Prostate gland (tissue), 2 donors: Measurements from ENCODE around the gene NASP. TPM values are rescaled to one million over a fixed set of nuclear protein-coding genes. Genes with fewer than 3 reads are reported as not detected.

Experiments
- DNase-seq: peaks from one replicate; pipeline ENCODE4 v3.0.0-alpha.2; 2019; ENCODE audit warnings: low spot score
- H3K27ac ChIP-seq, 2 donors: fragments of 200-600 bp; sonication (generic); 2 replicates each; pipeline ENCODE4 v1.5.1; 2017 to 2019
- H3K27me3 ChIP-seq: fragments of 200-600 bp; sonication (generic); replicated peaks from 2 replicates; pipeline ENCODE4 v1.5.1; 2019; ENCODE audit not compliant: insufficient read depth
- H3K36me3 ChIP-seq, 2 donors: fragments of 200-600 bp; sonication (generic); 1 replicate in 1 of 2; 2 replicates in 1 of 2; pipeline versions ENCODE4 v1.5.1 to v1.8.1; 2017 to 2019
- H3K4me1 ChIP-seq: fragments of 200-600 bp; sonication (generic); replicated peaks from 2 replicates; pipeline ENCODE4 v1.5.1; 2019
- H3K4me3 ChIP-seq, 2 donors: fragments of 200-600 bp; sonication (generic); 2 replicates each; pipeline ENCODE4 v1.5.1; 2017 to 2019
- H3K9me3 ChIP-seq: fragments of 200-600 bp; sonication (generic); 2 replicates; pipeline ENCODE4 v1.5.1; 2017
- POLR2A ChIP-seq: fragments of 450-650 bp; IDR thresholded peaks from one replicate; pipeline ENCODE4 v1.6.1; 2016; ENCODE audit warnings: antibody characterized with exemption, mild to moderate bottlenecking
- POLR2AphosphoS5 ChIP-seq: sonication (generic); formaldehyde crosslinking; IDR thresholded peaks from one replicate; pipeline ENCODE4 v1.6.1; 2017; ENCODE audit warnings: antibody characterized with exemption
- WGBS: methylation state at CpG from one replicate; pipeline ENCODE4 v1.1.5; 2018; 5-methylcytosine and 5-hydroxymethylcytosine counted together
- intact Hi-C: fragments of 100-400 bp; cut with DNase I; formaldehyde crosslinking; loops from one replicate; pipeline ENCODE4 v1.14.2; 2022
- total RNA-seq, 2 donors: library from RNA; depleted of rRNA; stranded (reverse); fragments of >200 nt; gene quantifications; one replicate each; pipeline ENCODE4 v1.1.0, GENCODE V29; 2016
- TF ChIP-seq, protein P1 (sequence below), 4 experiments: fragments of 200-600 bp in 2 of 4; fragments of 450-650 bp in 2 of 4; sonication (generic) in 2 of 4; IDR thresholded peaks; 1 replicate in 3 of 4; 2 replicates in 1 of 4; pipeline ENCODE4 v1.5.1; 2016 to 2019; ENCODE audit warnings: antibody characterized with exemption in 4 of 4, mild to moderate bottlenecking in 2 of 4, moderate library complexity in 2 of 4

NASP gene
- total RNA-seq, 2 donors from 2014 or later: 66.5 to 115 TPM

DNA sequence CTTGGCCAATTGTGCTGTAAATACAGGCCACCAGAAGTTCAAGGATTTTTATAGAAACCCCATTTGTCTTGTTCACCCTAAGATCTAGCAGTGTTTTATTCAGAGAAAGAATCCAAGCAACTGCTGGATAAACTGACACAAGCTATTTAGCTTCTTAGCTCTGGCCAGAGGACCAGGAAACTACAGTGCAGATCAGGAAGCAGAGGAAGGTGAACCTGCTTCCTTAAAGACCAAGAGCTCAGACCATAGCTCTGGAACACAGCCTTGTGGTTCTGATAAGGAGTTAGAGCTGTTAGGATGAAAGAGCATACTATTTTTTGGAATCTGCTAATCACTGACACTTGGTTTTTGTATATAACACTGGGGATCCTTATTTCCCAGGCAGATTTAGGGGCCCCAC, 45.2 kb downstream of the NASP start:
- TF ChIP-seq POLR2AphosphoS5 (no peak), POLR2A (no peak)
- TF ChIP-seq, protein P1, sequence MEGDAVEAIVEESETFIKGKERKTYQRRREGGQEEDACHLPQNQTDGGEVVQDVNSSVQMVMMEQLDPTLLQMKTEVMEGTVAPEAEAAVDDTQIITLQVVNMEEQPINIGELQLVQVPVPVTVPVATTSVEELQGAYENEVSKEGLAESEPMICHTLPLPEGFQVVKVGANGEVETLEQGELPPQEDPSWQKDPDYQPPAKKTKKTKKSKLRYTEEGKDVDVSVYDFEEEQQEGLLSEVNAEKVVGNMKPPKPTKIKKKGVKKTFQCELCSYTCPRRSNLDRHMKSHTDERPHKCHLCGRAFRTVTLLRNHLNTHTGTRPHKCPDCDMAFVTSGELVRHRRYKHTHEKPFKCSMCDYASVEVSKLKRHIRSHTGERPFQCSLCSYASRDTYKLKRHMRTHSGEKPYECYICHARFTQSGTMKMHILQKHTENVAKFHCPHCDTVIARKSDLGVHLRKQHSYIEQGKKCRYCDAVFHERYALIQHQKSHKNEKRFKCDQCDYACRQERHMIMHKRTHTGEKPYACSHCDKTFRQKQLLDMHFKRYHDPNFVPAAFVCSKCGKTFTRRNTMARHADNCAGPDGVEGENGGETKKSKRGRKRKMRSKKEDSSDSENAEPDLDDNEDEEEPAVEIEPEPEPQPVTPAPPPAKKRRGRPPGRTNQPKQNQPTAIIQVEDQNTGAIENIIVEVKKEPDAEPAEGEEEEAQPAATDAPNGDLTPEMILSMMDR (IDR thresholded peaks at IDR 0.05): no peak
- H3K36me3 ChIP-seq: peaks cover 5 to 10% of the 10 kb centered on the region in 2 donors
- H3K9me3 ChIP-seq: no peaks in the 10 kb centered on the region
- DNase-seq: no peak
- peaks cover 6% of the 10 kb centered on the region for H3K4me1 ChIP-seq
- H3K4me3 ChIP-seq: no peak overlapping the region
- H3K27me3 ChIP-seq: no peaks in the 10 kb centered on the region
- H3K27ac ChIP-seq: no peak overlapping the region
- intact Hi-C loops: no loop called here

DNA sequence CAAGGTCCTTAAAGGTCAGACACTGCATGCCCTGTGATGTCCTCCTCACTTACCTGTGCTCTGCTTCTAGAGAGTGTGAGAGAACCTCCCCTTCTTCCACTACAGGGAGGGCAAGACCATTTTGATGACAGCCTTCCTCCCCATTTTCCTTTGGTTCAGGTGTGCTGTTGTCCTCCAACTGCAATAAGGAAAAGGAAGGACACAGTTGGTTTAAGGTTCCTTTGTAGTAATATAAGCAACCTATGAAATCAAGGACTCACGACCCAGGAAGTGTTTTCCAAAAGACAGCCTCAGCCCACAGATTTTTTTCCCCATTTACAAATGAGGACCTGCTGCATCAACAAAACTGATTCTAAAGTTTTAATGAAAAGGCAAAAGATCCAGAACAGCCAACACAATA, 46.6 kb downstream of the NASP start:
- H3K36me3 ChIP-seq: peaks cover 5 to 10% of the 10 kb centered on the region in 2 donors
- no peak overlapping the region for H3K27ac ChIP-seq
- WGBS: 96% methylated on average over 1 of the region's 1 CpG
- peaks cover 6% of the 10 kb centered on the region for H3K4me1 ChIP-seq
- H3K9me3 ChIP-seq: no peaks in the 10 kb centered on the region
- intact Hi-C loops: no loop called here
- no peak overlapping the region for H3K4me3 ChIP-seq
- TF ChIP-seq, protein P1 (IDR thresholded peaks at IDR 0.05): no peak
- TF ChIP-seq POLR2AphosphoS5: no peak
- no peak for TF ChIP-seq POLR2A
- H3K27me3 ChIP-seq: no peaks in the 10 kb centered on the region
- DNase-seq: no peak

DNA sequence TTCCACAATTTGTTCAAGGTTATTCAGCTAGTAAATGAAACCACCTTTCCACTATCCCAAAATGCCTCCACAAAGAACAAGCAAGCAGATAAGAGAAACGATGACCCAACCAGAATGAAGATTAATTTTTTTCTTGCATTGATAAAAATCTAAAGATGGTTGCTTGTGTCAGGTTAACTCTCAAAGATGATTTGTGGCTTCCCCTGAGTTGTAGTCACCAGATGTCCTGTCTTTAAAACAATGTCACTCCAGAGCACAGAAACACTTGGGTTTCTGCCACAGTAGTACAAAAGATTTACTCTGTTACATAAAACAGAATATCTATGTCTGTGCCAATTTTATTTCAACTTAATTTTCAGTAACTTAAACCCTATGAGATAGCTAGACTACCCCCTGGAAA, 51.4 kb downstream of the NASP start:
- 9% methylated on average over 1 of the region's 1 CpG for WGBS
- peaks cover 8 to 9% of the 10 kb centered on the region in 2 donors for H3K36me3 ChIP-seq
- no peaks in the 10 kb centered on the region for H3K9me3 ChIP-seq
- intact Hi-C loops: no loop called here
- H3K27ac ChIP-seq: peak overlapping the region in 1 of 2 donors; percentile 17
- peak; percentile 31 for TF ChIP-seq POLR2AphosphoS5
- TF ChIP-seq, protein P1 (IDR thresholded peaks at IDR 0.05): no peak
- H3K4me1 ChIP-seq: peaks cover 6% of the 10 kb centered on the region
- no peaks in the 10 kb centered on the region for H3K27me3 ChIP-seq
- H3K4me3 ChIP-seq: no peak overlapping the region
- DNase-seq: no peak

DNA sequence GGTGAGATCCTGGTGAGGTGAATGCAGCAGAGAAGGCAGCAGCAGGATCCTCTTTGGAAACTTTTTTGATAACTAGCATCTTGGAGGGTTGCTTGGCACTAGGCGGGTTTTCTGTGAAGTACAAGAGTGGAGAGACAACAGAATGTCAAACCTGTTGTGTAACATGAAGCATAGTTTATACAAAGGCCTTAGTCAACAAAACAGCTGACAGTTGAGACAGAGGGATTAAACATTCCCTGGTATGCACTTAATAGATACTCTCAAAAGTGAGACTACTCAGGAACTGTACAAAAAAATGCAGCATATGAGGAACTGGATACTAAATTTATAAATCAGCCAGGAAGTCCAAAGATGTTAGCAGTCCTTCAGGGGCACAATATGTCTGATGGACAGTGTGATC, 56.5 kb downstream of the NASP start:
- no peak for DNase-seq
- WGBS: 79% methylated on average over 1 of the region's 1 CpG
- Histone ChIP-seq H3K9me3 (no peaks in the 10 kb centered on the region), H3K4me1 (peaks cover 3% of the 10 kb centered on the region), H3K27ac (no peak overlapping the region), H3K27me3 (no peaks in the 10 kb centered on the region), H3K4me3 (no peak overlapping the region), H3K36me3 (peaks cover 0 to 4% of the 10 kb centered on the region in 2 donors)
- TF ChIP-seq, protein P1 (IDR thresholded peaks at IDR 0.05): no peak
- TF ChIP-seq POLR2AphosphoS5 (no peak), POLR2A (no peak)
- intact Hi-C loops: no loop called here

DNA sequence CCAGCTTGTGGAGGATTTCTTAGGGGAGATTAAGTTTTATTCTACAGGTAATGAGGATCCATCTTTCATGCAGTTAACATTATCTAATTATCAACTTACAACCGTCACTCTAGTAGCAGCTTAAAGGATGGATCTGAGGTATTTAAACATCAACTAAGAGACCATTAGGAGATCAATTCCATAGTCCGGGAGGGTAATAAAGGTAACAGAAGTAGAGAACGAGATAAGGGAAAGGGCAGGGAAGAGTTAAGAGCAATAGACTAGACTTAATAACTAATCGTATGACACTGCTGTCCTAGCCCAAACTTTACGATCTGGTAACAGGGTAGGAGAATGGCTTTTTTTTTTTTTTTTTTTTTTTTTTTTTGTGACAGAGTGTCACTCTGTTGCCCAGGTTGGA, 59.5 kb downstream of the NASP start:
- WGBS: 55% methylated on average over 5 of the region's 5 CpGs
- Histone ChIP-seq H3K4me3 (no peak overlapping the region), H3K27me3 (no peaks in the 10 kb centered on the region), H3K4me1 (peaks cover 3% of the 10 kb centered on the region), H3K9me3 (no peaks in the 10 kb centered on the region), H3K36me3 (peaks cover 0 to 4% of the 10 kb centered on the region in 2 donors), H3K27ac (no peak overlapping the region)
- no peak for TF ChIP-seq POLR2A
- TF ChIP-seq, protein P1 (IDR thresholded peaks at IDR 0.05): no peak
- intact Hi-C loops: no loop called here
- DNase-seq: no peak
